ENCODE measurements around the gene BTRC. TPM values are rescaled to one million over a fixed set of nuclear protein-coding genes. Genes with fewer than 3 reads are reported as not detected.

The BTRC gene
- total and polyA plus RNA-seq, 12 donors = 10.0 to 35.3 (median 20.3) TPM

DNA sequence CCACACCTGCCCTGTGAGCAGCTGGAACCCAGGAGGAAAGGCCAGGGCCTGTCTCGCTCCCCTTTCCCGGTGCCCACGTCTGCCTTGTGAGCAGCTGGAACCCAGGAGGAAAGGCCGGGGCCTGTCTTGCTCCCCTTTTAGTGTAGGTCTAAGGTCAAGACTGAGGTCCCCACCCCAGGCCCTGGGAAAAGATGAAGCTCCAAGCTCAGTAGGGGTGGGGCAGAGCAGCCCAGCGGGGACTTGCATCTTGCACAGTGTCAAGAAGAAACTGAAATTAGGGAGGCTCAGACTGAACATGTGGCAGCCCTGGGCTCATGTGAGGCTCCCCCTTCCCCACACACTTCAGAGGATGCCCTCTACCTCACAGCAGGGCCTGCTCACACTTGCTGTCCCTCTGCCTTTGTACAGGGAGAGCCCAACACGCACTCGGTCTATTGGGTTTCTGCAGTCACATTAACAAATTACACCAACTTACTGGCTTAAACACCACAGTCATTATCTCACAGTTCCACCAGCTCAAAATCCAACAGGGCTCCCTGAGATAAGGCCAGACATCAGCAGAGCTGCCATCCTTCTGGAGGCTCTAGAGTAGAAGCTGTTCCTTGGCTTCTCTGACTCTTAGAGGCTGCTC, 221.7 kb downstream of the BTRC start:
- no peaks in the 10 kb centered on the region for H3K27me3 ChIP-seq
- WGBS, 4 donors = 86 to 94% (median 92%) methylated on average over 4 to 7 of the region's 7 CpGs
- intact Hi-C loops (cut with DNase I) = loop anchor here in 1 of 2 donors (10.0 kb wide), 1 partner anchor 101 kb away; no protein-coding TSS in a partner anchor

DNA sequence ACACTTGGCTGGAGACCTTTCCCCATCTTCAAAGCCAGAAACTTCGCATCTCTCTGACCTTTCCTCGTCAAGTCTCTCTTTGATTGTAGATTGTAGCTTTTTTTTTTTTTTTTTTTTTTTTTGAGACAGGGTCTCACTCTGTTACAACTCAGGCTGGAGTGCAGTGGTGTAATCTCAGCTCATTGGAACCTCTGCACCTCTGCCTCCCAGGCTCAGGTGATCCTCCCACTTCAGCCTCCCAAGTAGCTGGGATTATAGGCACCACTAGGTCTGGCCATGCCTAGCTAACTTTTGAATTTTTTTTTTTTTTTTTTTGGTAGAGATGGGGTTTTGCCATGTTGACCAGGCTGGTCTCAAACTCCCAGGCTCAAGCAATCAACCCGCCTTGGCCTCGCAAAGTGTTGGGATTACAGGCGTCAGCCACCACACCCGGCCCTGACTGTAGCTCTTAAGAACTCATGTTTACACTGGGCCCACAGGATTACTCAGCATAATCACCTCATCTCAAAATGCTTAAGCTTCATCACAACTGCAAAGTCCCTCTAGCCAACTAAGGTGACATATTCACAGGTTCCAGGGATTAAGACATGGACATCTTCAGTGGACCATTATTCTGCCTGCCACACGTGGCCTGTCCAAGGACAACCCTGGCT, 222.4 kb downstream of the BTRC start:
- TF ChIP-seq, protein P1, sequence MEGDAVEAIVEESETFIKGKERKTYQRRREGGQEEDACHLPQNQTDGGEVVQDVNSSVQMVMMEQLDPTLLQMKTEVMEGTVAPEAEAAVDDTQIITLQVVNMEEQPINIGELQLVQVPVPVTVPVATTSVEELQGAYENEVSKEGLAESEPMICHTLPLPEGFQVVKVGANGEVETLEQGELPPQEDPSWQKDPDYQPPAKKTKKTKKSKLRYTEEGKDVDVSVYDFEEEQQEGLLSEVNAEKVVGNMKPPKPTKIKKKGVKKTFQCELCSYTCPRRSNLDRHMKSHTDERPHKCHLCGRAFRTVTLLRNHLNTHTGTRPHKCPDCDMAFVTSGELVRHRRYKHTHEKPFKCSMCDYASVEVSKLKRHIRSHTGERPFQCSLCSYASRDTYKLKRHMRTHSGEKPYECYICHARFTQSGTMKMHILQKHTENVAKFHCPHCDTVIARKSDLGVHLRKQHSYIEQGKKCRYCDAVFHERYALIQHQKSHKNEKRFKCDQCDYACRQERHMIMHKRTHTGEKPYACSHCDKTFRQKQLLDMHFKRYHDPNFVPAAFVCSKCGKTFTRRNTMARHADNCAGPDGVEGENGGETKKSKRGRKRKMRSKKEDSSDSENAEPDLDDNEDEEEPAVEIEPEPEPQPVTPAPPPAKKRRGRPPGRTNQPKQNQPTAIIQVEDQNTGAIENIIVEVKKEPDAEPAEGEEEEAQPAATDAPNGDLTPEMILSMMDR (IDR thresholded peaks at IDR 0.05) = no peak
- no peak for TF ChIP-seq POLR2A (IDR thresholded peaks at IDR 0.05)
- Histone ChIP-seq H3K9me3 (replicated peaks in 1 of 3) (peaks cover 0 to 8% (median 0%) of the 10 kb centered on the region in 3 donors), H3K36me3 (replicated peaks in 1 of 2) (peaks cover 0 to 29% of the 10 kb centered on the region in 2 donors), H3K4me3 (no peak overlapping the region), H3K4me1 (replicated peaks in 1 of 2) (no peaks in the 10 kb centered on the region), H3K27me3 (no peaks in the 10 kb centered on the region), H3K27ac (no peak overlapping the region)
- DNase-seq = no peak
- intact Hi-C loops (cut with DNase I) = loop anchor here in 1 of 2 donors (10.0 kb wide), 1 partner anchor 102 kb away; no protein-coding TSS in a partner anchor
- WGBS, 4 donors = 83 to 89% (median 88%) methylated on average over 7 of the region's 7 CpGs

More for the DNA sequence above, 221.7 kb downstream of the BTRC start:
- Histone ChIP-seq H3K9me3 (replicated peaks in 1 of 3) (peaks cover 0 to 8% (median 0%) of the 10 kb centered on the region in 3 donors), H3K4me3 (no peak overlapping the region), H3K4me1 (replicated peaks in 1 of 2) (peaks cover 2% of the 10 kb centered on the region in 2 donors), H3K27ac (no peak overlapping the region), H3K36me3 (replicated peaks in 1 of 2) (peaks cover 0 to 23% of the 10 kb centered on the region in 2 donors)
- no peak for DNase-seq
- TF ChIP-seq, protein P1 (IDR thresholded peaks at IDR 0.05) = no peak
- no peak for TF ChIP-seq POLR2A (IDR thresholded peaks at IDR 0.05)

DNA sequence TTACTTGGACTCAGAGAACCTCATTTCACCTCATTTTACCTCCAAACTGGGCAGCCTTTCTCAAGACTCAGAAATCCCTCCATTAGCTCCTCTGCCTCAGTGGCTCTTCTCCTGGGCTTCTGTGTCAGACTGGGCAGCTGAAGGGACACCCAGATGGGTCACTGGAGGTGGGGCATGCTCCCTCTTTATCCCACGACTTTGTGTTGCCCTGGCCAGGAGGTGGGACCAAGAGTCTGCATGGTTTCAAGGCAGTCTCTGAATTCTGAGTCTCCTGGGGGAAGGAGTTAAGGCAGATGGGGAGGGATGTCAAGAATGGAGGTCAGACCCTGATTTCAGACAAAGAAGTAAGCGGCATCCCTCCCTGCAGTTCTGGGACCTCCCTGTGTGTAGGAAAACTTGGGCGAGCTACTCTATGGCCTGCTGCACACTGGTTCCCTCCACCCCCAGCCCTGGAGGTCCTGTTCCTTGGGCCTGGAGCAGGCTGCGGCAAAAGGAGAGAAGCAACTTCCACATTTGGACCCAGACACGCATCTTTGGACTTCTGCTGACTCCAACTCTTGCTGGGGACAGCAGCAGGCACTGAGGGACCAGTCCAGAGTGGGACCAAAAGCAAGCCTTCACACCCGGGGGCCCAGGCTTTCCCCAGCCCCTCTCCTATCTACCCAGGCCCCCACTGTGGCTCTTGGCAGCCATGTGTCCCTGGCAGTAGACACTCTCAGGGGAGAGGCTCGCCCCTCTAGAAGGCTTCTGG, 223.3 kb downstream of the BTRC start:
- Histone ChIP-seq H3K27ac (no peak overlapping the region), H3K4me3 (no peak overlapping the region), H3K9me3 (replicated peaks in 1 of 3) (peaks cover 0 to 8% (median 0%) of the 10 kb centered on the region in 3 donors), H3K4me1 (replicated peaks in 1 of 2) (no peaks in the 10 kb centered on the region), H3K36me3 (replicated peaks in 1 of 2) (peaks cover 0 to 32% of the 10 kb centered on the region in 2 donors), H3K27me3 (no peaks in the 10 kb centered on the region)
- 81 to 97% (median 95%) methylated on average over 3 to 7 of the region's 7 CpGs for WGBS, 4 donors
- intact Hi-C loops (cut with DNase I) = loop anchor here in 1 of 2 donors (10.0 kb wide), 1 partner anchor 102 kb away; no protein-coding TSS in a partner anchor
- DNase-seq = no peak
- TF ChIP-seq POLR2A (IDR thresholded peaks at IDR 0.05) = no peak
- TF ChIP-seq, protein P1 (IDR thresholded peaks at IDR 0.05) = no peak

DNA sequence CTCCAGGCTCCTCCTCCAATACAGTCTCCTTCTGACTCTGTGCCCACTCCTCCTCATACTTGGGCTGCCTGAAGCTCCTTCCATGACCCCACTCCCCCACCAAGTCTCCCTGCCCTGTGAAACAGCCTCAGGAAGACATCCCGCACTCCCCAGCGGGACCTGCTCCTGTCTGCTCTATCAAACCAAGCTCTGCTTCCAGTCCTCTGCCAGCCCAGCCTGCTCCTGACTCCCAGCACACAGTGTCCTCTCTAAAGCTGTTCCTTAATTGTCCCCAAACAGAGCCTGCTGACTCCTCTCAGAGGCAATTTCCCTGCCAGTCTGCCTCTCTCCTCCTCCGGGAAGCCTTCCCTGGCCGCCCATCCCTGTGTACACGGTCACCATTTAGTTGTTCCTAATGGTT, 224.2 kb downstream of the BTRC start:
- peaks cover 0 to 38% of the 10 kb centered on the region in 2 donors for H3K36me3 ChIP-seq (replicated peaks in 1 of 2)
- intact Hi-C loops (cut with DNase I) = loop anchor here in 1 of 2 donors (10.0 kb wide), 1 partner anchor 103 kb away; no protein-coding TSS in a partner anchor

More for the DNA sequence above, 224.2 kb downstream of the BTRC start:
- H3K27me3 ChIP-seq = no peaks in the 10 kb centered on the region
- no peaks in the 10 kb centered on the region for H3K4me1 ChIP-seq (replicated peaks in 1 of 2)
- DNase-seq = peak in 1 of 7 donors; percentile 74
- 77 to 91% (median 87%) methylated on average over 5 of the region's 5 CpGs for WGBS, 4 donors
- TF ChIP-seq, protein P1 (IDR thresholded peaks at IDR 0.05) = no peak
- TF ChIP-seq POLR2A (IDR thresholded peaks at IDR 0.05) = no peak
- no peak overlapping the region for H3K4me3 ChIP-seq
- no peak overlapping the region for H3K27ac ChIP-seq
- no peaks in the 10 kb centered on the region for H3K9me3 ChIP-seq (replicated peaks in 1 of 3)
